HS-5 (cell line): ENCODE data around the gene LRRC75B.

Source experiments
- DNase-seq: peaks from one replicate; pipeline ENCODE4 v3.0.0-alpha.2; 2012; ENCODE audit warnings: low read depth

LRRC75B gene

DNA sequence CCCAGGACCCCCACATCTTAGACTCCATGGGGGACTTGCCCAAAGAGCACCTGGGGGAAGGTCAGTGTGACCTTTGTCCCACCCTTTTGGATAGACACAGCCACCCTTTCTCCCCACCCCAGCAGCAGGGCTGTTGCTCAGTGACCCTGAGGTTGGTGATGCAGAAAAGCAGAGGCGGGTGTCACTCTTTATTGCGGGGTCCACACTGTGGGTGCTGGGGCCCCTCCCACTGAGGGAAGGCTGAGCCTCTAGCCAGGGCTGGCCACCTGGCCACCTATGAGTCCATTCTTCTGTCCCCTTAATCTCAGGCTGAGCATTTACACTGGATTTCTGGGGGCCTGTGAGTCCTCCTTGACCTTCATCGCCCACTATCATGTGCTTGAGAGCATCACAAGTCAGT, 7.4 kb downstream of the LRRC75B start:
- no peak for DNase-seq

DNA sequence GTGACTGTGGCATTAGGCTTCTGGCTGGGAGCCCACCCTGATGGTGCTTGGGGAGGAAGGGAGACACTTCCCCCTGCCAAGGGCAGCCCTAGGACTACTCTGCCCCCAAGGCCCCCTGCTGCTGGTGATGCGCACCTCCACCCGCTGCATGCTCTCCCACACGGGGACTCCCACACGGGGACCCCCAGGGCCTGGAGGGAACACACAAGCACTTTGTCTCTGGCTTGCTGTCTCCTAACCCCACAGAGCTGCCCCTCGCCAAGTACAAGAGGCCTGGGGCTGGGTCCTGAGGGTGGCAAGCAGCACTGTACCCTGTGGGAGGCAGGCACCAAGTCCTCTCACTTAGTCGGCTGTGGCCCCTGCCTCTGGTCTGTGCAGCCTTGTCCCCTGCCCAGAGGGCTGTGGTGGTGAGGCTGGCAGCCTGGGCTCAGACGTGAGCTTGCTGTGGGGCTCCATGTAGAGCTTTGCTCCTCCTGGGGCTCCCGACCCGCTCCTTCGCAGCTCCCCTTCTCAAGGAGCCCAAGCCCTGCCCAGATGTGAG, 7.9 kb downstream of the LRRC75B start:
- DNase-seq = no peak

DNA sequence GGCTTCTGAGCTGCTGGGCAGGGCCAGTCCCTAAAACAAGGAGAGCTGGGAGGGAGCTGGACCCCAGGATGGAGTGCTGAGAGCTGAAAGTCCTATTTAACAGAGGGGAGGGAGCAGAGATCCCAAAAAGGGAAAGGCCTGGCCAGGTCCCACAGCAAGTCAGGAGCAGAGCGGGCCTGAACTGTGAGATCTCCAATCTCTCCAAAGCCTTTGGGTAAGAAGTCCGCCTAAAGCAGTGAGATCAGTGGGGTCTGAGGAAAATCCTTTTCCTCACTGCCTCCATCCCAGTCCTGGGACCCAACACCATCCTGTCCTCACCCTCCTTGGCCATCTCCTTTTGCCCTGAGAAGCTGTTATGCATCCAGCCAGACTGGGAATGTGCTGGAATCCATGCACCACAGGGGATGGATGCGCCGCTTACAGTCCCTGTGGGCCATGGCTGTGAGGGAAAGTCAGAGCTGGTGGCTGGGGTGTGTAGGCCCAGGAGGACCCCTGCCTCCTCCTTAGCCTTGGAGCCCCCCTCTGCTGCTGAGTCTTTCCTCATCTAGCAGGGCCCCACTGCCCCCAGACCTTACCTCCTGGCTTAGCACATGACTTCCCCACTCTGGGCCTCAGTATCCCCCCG, 8.6 kb downstream of the LRRC75B start:
- DNase-seq = no peak

DNA sequence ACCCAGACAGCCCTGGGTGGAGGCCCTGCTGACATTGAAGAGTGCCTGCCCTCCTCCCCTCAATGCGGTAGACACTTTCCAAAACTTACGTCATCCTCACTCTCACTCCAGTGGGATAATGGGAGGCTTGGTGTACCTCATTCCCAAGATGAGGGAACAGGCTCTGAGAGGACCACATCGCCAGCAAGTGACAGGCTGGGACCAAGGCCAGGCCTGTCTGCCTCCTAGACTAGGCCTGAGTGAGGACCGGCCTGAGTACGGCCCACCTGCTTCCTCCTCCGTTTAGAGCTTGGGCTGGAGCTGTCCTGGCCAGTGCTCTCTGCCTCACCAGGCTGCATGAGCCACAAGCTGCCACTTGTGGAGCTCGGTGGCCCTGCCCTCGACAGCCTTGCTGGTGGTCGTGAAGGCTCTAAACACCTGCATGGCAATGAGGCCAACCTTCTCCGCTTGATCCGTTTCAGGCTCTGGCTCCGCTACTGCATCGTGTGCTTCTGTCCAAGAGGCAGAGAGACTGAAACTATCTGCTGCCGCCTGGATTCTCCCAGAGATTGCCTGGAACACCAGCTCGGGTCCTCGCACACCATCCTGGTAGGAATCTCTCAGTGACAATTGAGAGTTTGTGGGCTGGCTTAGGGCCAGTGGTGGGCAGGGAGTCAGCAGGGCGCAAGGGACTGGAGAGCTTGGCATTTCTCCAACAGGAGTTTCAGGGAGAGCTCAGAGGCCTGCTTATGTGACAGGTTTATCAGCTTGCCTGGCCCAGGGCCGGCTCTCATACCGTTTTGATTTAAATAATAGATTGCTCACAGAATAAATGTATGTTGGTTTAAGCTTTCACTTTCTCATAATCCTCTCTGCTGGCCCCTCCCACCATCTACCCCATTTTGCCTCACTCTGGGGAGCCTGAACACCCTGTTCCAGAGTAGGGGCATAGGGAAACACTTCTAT, 9.4 kb downstream of the LRRC75B start:
- no peak for DNase-seq

DNA sequence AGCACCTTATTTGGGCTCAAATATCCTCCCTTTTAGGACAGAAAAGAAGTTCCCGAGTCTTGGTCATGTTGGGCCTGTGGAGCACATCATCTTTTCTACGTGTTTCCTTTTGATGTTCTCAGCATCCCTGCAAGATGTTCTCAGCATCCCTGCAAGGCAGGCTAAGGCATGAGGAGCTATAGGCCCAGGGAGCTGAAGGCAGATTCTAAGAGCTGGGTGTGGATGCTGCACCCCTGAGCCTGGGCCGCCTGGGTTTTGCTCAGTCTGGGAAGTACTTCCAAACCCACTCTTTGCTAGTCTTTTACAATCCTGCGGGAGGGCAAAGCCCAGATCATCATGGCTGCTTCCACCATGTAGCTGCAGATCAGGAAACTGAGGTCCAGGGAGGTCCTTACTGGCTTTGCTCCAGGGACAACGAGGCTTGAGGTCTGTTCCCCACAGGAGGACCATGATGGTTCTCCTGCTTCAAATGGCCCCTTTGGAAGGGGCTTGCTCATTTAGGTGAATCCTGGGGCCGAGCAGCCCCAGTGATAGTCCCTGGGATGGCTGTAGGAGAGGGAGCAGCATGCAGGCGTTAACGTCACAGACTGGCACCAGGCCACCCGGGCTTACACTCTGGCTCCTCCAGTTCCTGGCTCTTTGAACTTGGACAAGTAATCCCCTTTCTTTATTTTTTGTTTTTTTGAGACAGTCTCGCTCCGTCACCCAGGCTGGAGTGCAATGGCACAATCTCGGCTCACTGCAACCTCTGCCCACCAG, 10.6 kb downstream of the LRRC75B start:
- no peak for DNase-seq

DNA sequence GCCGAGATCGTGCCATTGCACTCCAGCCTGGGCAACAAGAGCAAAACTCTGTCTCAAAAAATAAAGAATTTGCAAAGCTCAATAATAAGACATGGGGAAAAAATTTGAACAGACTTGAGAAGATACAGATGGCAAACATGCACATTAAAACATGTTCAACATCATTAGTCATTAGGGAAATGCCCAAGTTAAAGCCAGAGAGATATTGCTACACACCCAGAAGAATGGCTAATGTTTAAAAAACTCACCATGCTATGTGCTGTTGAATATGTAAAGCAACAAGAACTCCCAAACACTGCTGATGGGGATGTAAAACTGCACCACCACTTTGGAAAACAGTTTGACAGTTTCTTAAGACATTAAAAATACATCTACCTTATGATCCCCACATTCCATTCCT, 12.6 kb downstream of the LRRC75B start:
- DNase-seq = peak; percentile 78

DNA sequence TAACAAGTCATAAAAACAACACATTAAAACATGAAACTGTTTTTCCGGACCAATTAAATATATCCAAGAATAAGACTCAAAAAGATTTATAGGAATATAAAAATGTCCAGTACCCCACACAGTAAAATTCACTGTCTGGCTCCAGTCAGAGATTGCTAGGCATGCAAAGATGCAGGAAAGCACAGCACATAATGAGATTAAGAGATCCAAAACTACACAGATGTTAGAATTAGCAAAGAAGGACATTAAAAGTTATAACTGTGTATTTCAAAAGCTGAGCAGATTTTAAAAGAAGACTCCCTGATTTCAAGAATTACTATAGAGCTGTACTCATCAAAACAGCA, 13.6 kb downstream of the LRRC75B start:
- no peak for DNase-seq

DNA sequence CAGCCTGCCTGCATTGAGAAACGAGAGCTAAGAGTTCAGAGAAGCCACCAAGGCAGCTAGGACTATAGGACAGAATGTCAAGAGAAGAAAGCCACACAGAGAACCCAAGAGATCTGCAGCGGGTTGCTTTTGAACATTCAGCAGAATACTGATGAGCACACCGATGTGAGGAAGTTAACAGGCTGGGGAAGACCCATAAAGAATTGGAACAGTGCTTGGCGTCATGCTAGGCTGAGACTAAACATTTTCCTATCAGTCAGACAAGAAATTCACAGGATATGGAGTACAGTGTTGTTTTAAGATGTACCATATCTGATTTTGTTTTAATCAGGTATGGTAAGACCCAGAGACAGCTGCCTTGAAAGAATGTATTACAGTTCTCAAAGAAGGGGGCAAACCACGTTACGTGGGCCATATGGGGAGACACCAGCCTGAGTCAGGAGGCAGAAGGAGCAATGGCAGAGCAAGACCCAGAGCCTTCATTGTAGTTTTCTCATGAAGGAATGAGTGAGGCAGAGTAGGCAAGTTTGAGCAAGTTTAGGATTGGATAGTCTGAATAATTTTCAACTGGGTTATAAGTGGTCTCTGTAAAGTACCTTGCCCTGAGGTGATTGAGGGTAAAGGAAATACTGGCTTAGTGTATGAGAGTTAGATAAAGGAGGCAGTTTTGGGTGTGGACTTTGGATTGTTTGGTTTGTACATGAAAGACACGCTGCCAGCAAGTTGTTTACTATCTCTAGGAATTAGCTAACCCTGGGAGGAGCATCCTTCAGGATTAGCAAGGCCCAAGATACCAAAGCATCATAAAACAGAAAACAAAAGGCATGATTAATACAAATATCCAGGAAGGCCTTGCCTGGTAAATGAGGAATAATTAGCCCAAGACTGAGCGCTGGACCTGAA, 14.3 kb downstream of the LRRC75B start:
- DNase-seq = no peak

DNA sequence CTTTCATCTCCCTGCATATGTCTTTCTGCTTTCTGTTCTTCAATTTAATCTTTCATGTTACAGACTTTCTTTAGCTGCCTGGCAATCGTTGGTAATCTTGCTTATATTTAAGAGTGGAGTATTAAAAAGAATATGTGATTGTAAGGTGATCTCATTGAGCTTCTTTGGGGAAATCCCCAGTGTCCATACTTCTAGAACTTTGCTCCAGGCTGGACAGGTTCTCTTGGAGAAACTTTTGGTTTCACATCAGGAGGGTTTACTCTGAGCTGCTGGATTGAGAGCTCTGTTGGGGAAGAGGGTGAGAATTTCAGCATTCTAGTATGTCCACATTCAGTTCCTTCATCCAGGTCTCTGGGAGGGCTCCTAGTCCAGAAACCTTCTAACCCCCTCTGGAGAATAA, 16.1 kb downstream of the LRRC75B start:
- DNase-seq = no peak

DNA sequence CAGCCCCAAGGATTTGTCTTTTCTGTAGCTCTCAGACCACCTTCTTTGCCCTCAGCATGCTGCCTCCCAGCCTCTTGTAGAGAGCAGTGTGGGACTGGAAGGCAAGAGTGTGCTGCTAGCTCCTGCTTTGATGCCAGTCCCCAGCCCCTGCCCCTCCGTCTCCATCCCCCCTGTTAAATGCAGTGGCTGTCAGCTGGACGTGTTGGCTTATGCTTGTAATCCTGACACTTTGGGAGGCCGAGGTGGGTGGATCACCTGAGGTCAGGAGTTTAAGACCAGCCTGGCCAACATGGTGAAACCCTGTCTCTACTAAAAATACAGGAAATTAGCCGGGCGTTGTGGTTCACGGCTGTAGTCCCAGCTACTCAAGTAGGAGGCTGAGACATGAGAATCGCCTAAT, 21.6 kb downstream of the LRRC75B start:
- DNase-seq = no peak

DNA sequence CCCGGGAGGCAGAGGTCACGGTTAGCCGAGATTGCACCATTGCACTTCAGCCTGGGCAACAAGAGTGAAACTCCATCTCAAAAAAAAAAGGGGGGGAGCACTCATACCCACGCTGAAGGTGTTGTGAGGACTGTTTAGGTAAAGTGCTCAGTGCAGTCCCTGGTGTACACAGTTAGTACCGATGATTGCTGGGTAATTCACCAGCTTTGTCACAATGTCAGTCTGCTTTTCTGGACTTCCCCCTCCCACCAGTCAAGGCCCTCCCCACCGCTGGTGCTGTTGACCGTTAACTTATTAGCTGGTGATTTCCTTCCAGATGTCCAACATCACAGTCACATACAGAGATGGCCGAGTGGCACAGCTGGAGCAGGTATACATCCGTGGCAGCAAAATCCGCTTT, 25.2 kb downstream of the LRRC75B start:
- DNase-seq = no peak

DNA sequence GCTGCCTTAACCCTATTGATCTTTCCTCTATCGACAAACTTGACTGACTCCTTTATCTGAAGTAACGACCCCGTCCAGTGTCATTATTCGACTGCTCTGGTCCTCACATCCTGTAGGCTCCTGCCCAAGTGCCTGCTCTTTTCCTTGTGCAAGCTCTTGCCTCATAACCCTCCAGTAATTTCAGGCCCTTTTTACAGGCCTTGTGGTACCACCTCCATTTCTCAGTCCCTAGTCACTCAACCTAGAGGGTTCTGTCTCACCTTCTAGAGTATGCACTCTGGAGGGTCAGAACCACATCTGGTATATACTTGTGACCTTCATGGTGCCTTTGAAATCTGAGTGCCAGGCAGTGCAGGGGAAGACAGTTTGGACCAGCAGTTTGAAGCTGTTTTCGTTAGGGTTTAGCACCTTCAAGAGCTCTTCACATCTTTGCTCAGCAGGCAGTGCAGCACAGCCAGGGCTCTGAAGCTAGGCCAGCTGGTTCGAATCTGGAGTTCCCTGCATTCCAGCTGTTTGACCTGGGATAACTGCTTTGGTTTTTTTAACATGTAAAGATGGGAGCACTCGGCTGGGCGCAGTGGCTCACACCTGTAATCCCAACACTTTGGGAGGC, 25.9 kb downstream of the LRRC75B start:
- DNase-seq = no peak

DNA sequence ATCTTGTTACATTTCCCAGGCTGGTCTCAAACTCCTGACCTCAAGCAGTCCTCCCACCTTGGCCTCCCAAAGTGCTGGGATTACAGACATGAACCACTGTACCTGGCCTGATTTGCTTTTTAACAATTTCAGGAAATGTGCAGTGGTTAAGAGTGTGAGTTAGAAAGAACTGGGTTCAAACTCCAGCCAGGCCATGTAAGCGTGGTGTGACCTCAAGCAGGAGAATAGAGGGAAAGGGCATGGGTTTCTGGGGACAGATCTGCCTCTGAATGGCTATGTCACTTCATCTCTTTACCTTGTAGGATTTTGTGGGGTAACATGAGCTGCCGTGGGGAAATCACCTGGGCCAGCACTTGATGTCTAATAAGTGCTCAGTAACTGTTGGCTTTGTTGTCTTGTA, 27.8 kb downstream of the LRRC75B start:
- DNase-seq = no peak

DNA sequence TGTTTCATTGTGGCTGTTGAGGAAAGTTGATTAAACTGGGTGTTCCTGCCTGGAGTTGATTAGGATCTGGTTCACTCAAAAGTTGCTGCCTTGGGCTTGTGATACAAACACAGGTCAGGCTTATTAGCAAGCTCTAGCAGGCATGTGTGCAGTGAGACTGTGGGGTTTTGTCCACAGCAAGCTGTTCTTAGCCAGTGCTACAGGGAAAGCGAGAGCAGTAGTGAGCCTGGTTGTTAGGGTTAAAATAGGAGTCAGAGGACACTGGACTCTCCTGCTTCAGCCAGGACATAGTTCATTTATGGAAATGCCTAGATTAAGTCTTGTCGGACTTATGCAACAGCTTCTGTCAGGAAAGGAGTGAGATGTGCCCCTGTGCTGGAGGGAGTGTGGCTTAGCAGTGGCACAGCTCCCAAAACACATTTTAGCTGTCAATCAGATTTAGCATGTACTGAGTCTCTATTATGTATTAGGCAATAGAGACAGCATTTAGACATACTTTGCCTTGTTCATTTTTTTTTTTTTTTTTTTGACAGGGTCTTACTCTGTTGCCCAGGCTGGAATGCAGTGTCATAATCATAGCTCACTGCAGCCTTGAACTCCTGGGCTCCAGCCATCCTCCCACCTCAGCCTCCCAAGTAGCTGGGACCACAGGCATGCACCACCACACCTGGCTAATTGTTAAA, 28.4 kb downstream of the LRRC75B start:
- no peak for DNase-seq

DNA sequence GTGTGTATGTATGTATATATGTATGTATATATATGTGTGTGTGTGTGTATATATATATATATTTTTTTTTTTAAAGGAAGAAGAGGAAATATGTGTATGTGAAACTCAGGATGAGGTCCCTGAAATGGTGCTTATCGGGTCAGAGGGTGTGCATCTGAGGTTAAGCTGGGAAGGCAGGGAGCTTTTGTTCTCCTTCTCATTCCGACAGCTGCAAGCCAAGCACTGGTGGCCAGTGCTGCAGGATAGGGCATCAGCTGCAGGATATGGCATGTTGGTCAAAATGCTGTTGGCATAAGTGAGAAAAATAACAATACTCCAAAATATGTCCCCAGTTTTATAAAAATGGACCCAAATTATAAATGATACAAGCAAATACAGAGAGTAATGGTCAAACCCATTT, 29.6 kb downstream of the LRRC75B start:
- DNase-seq = no peak

DNA sequence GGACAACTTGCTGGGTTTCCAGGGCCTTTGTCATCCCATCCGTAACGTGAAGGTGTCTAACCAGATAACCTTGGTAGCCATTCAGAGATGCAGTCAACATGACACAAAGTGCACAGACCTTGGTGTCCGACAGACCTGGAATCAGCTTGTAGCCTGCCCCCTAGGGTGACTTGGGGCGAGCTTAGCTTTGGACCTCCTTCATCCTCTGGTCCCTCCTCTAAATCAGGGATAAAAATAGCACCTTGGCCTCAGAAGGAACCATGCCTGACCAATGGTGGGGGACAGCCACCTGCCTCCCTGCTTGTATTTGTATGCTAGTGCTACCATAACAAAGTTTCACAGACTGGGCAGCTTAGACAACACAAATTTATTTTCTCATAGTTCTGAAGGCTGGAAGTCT, 33.4 kb downstream of the LRRC75B start:
- DNase-seq = no peak

DNA sequence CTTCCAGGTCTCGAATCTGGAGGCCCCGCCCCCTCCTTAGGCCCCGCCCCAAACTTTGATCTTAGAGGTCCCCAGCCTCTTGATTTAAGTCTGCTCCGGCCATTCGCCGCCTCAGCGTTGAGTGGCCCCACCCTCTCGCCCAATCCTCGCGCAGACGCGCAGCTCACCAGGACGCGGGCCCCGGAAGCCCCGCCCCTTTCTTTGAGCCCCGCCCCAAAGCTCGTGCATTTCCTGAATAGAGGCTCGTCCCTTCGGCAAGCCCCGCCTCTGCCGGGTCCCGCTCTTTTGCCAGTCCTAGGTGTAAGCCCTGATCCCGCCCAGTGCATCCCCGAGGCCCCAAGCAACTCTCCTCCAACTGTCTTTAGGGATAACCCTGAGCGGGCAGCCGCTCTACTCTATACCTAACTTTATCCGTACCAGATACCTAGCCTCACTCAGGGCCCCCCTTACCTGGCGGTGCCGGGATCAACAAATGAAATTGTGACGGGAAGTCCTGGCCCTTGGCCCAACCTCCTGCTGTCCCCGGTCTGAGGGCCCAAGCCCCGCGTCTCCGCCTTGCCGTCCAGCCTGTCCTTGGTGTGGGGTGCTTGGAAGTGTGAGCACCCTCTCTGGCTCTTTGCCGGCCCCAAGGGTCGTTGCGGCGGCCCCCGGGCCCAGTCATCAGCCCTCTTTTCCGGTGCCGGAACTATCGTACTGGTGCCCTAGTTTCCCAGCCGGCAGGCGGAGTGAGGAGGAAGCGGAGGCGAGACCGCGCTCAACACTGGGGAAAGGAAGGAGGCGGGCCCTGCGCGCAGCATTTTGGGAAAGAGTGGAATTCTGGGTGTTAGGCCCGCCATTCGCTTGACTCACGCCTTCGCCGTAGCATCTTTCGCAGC, 37.5 kb downstream of the LRRC75B start, which contains the start of gene SNRPD3:
Gene SNRPD3, plus strand, starts transcription at position 835 of the 875 bp plus-strand sequence. CDS start 1,676 bp downstream, outside the sequence.
- DNase-seq = peak; percentile 90

DNA sequence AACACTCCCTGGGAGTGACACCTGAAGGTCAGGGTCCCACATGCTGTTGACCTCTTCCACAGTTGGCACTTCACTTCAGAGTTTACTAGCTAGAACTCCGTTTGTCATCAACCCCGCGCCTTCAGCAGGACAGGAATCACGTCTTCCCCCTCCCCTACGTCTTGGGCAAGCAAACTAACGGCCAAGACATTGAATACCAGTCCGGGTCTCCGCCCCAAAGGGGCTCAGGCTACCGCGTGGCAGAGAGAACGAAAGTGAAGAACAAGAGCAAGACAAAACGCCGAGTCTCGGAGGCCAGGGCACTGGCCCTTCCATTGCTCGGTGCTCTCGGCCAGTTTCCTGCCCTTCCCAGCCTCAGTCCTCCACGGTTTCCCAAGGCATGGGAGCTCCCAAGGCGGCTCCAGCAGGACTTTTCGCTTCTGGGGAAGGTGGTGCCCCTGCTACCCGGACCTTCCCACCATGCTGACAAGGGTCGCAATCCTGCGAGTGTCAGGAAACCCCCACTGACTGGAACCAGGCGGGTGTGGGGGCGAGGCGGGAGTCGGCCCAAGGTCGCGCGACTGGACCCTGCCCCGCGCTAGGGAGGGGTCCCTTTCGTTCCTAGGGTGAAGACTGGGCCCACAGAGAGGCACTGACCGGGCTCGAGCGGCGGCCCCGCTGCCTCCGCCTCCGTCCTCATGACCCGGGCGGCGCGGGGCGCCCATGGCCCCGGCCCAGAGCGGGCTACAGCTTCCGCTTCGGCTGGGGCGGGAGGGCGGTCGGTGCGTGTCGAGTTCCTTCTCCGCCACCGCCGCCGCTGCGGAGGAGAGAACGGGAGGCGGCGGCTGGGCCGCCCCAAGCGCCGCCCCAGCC, 38.3 kb downstream of the LRRC75B start, which contains the start of gene GUCD1:
Gene GUCD1, minus strand, starts transcription at position 826 of the 852 bp plus-strand sequence. Its CDS starts 147 bp downstream, at position 679.
- no peak for DNase-seq
